OCI-LY7 (cell line): Measurements from ENCODE around the gene RSRP1.

ENCODE experiments used
- EZH2phosphoT487 ChIP-seq: fragments of 200-600 bp; sonication (generic); IDR thresholded peaks from 2 replicates; pipeline ENCODE4 v1.6.1; 2018; ENCODE audit warnings: low read depth, borderline replicate concordance, mild to moderate bottlenecking, mixed run types, antibody characterized with exemption, low read length, moderate library complexity, mixed read lengths
- TF ChIP-seq, protein P1 (sequence below): fragments of 200-600 bp; sonication (generic); conservative IDR thresholded peaks from 2 replicates; pipeline ENCODE4 v1.5.1; 2014; ENCODE audit warnings: mild to moderate bottlenecking, antibody characterized with exemption, low read length, moderate library complexity, mixed read lengths

DNA sequence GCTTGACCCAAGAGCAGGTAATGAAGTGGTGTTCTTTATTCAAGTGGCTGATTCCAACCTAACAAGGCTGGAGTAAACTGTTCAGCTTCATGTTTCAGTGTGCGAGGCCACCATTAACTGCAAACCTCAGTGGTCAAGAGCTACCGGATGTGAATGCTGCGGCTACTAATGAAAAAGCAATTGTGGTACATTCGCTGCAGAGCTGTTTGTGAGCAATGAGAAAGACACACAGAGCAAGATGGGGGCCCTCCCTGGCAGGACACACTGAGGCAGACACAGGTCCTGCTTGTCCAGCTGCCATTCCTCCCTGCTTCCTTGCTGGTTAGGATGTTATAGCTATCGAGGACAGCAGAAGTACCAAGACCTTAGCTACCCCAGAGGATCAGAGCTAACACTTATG is 41.1 kb downstream of the RSRP1 start:
- TF ChIP-seq, protein P1, sequence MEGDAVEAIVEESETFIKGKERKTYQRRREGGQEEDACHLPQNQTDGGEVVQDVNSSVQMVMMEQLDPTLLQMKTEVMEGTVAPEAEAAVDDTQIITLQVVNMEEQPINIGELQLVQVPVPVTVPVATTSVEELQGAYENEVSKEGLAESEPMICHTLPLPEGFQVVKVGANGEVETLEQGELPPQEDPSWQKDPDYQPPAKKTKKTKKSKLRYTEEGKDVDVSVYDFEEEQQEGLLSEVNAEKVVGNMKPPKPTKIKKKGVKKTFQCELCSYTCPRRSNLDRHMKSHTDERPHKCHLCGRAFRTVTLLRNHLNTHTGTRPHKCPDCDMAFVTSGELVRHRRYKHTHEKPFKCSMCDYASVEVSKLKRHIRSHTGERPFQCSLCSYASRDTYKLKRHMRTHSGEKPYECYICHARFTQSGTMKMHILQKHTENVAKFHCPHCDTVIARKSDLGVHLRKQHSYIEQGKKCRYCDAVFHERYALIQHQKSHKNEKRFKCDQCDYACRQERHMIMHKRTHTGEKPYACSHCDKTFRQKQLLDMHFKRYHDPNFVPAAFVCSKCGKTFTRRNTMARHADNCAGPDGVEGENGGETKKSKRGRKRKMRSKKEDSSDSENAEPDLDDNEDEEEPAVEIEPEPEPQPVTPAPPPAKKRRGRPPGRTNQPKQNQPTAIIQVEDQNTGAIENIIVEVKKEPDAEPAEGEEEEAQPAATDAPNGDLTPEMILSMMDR, result no peak
- TF ChIP-seq EZH2phosphoT487, result no peak
